Measurements from ENCODE around the gene ADAMTS5.

ADAMTS5 gene

GRCh38 chr21:26967062-26967913 lies at the start of gene ADAMTS5:
Gene ADAMTS5 (minus strand): TSS chr21:26967088. CDS start chr21:26966391, 697 bp downstream.
- DNase-seq (ENCODE audit: low read depth): peak; percentile 90

- DNase-seq (ENCODE audit: low read depth): peak; percentile 18
These were observed 34.6 kb upstream of the ADAMTS5 start for GRCh38 chr21:27001526-27001925.

GRCh38 chr21:26983576-26983975 lies 16.7 kb upstream of the ADAMTS5 start:
- DNase-seq (ENCODE audit: low read depth): no peak

GRCh38 chr21:26982767-26983166 lies 15.9 kb upstream of the ADAMTS5 start:
- peak; percentile 49 for DNase-seq (ENCODE audit: low read depth)

- DNase-seq (ENCODE audit: low read depth): peak; percentile 81
These were observed 10.9 kb upstream of the ADAMTS5 start for GRCh38 chr21:26977746-26978145.

- DNase-seq (ENCODE audit: low read depth): no peak
These were observed 6.3 kb upstream of the ADAMTS5 start for GRCh38 chr21:26973226-26973625.

GRCh38 chr21:26972192-26972591 lies 5.3 kb upstream of the ADAMTS5 start:
- no peak for DNase-seq (ENCODE audit: low read depth)

- peak; percentile 37 for DNase-seq (ENCODE audit: low read depth)
These were observed 3.3 kb upstream of the ADAMTS5 start for GRCh38 chr21:26969971-26970725.

- DNase-seq (ENCODE audit: low read depth): no peak
These were observed 233 bp downstream of the ADAMTS5 start for GRCh38 chr21:26966649-26967061.

- DNase-seq (ENCODE audit: low read depth): peak; percentile 25
These were observed 844 bp downstream of the ADAMTS5 start for GRCh38 chr21:26965907-26966581.

GRCh38 chr21:26965040-26965906 lies 1.6 kb downstream of the ADAMTS5 start:
- peak; percentile 10 for DNase-seq (ENCODE audit: low read depth)

- peak; percentile 22 for DNase-seq (ENCODE audit: low read depth)
These were observed 2.6 kb downstream of the ADAMTS5 start for GRCh38 chr21:26964170-26964778.

- DNase-seq (ENCODE audit: low read depth): peak; percentile 52
These were observed 4.2 kb downstream of the ADAMTS5 start for GRCh38 chr21:26962621-26963181.

- DNase-seq (ENCODE audit: low read depth): no peak
These were observed 5.2 kb downstream of the ADAMTS5 start for GRCh38 chr21:26961698-26962097.

- DNase-seq (ENCODE audit: low read depth): peak; percentile 16
These were observed 8.1 kb downstream of the ADAMTS5 start for GRCh38 chr21:26958788-26959187.

- no peak for DNase-seq (ENCODE audit: low read depth)
These were observed 10.1 kb downstream of the ADAMTS5 start for GRCh38 chr21:26956813-26957212.

- DNase-seq (ENCODE audit: low read depth): no peak
These were observed 10.7 kb downstream of the ADAMTS5 start for GRCh38 chr21:26956216-26956615.

- peak; percentile 29 for DNase-seq (ENCODE audit: low read depth)
These were observed 12.2 kb downstream of the ADAMTS5 start for GRCh38 chr21:26954662-26955121.

- peak; percentile 20 for DNase-seq (ENCODE audit: low read depth)
These were observed 14.4 kb downstream of the ADAMTS5 start for GRCh38 chr21:26952374-26953066.

GRCh38 chr21:26949830-26950229 lies 17.1 kb downstream of the ADAMTS5 start:
- no peak for DNase-seq (ENCODE audit: low read depth)

Measured in EH (cell line).